GM21723 (cell line): Measurements from ENCODE around the gene SORCS2.

ENCODE experiments used
- ATAC-seq: cut with Tn5 transposase; IDR thresholded peaks from one replicate; pipeline ENCODE4 v1.9.1; 2021; ENCODE audit warnings: mild to moderate bottlenecking, moderate library complexity; ENCODE audit not compliant: unreplicated experiment

Gene SORCS2

GRCh38 chr4:7299908-7300710, 107.8 kb downstream of the SORCS2 start:
- no peak for ATAC-seq

- ATAC-seq = no peak
Observed at GRCh38 chr4:7300711-7301095, 108.4 kb downstream of the SORCS2 start.

DNA sequence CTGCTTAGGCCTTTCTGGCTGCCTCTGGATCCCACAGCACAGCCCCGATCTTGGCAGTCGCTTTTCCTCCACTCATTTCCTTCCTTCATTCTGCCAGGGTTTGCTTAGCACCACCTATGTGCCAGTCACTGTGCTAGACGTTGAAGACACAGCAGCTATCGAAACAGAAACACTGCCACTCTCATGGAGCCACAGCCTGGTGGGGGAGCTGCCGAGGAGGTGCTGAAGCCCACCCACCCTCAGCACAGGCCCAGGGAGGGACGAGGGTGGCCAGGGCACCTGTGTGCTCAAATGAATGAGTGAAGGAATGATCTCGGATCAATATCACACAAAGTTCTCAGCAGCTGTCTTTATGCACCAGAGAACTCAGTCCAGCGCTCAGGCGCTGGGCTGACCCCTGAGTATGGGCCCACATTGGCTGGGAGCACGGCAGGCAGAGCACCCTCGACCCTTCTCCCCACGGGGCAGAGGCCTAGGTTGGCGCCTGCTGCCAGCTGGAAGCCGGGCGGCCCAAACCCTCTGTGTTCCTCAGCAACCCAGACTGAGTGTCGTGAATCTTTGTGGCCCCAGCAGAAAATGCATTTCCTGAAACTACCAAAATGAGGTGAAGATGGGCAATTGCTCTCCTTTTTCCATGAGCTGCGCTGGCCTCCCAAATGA, 108.9 kb downstream of the SORCS2 start:
- ATAC-seq = no peak

GRCh38 chr4:7301846-7302630, 109.7 kb downstream of the SORCS2 start:
- no peak for ATAC-seq

DNA sequence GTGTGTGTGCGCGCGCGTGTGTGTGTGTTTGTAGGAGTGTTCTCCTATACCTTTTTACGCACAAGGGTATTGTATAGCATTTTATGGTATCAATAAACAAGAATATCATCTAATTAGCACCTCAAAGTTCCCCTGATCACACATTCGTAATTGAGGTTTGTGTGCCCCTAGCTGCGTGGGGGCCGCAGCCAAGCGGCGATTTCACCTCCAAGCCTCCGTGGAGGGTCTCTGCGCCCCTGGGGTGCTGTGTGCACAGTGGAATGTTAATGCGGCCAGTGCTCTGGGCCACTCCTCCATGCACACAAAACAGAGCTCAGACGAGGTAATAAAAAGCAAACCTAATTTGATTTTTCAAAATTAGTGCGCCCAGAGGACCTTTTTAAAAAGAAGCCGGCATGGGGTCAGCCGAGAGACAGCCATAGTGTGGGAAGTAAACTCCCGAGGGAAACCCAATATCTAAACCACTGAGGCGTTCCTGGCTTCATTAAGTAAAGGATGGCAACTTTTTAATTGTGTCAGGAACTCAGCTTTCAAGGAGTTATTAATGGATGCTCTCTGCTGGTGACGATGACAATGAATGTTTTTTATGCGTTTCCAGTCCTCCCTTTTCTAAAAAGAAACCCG, 110.6 kb downstream of the SORCS2 start:
- no peak for ATAC-seq

GRCh38 chr4:7303561-7303960, 111.2 kb downstream of the SORCS2 start:
- ATAC-seq = no peak

DNA sequence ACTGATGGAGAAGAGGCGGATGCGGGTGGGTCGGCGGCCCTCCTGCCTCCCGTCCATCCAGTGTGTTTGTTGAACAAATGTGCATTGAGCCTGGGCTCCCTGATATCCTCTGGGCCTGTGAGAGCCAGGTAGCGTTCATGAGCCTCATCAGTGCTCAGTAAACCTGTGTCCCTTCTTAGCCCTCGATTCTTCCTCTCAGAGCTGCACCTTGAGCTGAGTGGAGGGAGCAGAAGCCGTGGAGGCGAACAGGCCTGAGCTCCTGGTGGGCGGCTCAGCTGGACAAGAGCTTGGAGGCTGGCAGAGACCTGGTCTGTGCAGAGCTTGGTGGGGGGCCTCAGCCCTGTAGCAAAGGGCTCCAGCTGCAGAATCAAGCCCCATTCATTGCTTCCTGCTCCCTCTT, 112.1 kb downstream of the SORCS2 start:
- ATAC-seq = no peak

GRCh38 chr4:7306021-7306965, 114.0 kb downstream of the SORCS2 start:
- ATAC-seq = no peak

DNA sequence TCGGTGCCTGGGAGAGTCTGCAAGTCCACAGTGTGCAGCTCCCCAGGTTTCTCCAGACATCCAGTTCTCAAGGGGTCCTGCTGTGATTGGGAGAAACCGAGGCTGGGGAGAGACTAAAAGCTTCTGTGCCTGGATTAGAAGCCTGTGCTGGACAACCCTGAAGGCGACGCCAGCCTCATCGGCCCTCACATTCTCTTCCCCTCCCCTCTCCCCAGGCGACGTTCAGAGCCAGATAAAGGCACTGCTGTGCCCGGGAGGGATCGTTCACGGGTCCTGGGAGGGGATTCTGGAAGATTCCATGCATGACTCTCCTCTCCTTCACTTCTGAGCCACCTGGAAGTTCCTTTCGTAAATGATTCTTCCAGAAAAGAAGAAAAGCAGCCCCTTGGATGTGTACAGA, 114.6 kb downstream of the SORCS2 start:
- no peak for ATAC-seq

- no peak for ATAC-seq
Observed at GRCh38 chr4:7307394-7308099, 115.2 kb downstream of the SORCS2 start.

DNA sequence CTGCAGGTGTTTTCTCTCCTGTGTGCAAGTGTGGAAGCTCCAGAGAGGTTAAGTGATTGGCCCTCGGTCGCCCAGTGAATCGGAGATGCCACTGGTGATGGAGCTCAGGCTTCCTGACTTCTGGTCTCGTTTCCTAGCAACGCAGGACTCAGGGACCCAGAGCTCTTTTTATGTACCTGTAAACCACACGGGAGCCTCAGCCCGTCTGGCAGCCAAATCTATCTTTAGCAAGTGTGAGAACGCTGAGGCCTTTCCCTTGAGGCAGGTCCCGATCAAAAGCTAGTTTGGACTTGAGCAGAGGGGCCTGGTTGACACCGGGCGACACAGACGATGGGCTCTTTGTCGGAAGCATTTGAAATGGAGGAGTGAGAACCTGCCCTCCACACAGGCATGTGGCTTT, 116.8 kb downstream of the SORCS2 start:
- no peak for ATAC-seq

DNA sequence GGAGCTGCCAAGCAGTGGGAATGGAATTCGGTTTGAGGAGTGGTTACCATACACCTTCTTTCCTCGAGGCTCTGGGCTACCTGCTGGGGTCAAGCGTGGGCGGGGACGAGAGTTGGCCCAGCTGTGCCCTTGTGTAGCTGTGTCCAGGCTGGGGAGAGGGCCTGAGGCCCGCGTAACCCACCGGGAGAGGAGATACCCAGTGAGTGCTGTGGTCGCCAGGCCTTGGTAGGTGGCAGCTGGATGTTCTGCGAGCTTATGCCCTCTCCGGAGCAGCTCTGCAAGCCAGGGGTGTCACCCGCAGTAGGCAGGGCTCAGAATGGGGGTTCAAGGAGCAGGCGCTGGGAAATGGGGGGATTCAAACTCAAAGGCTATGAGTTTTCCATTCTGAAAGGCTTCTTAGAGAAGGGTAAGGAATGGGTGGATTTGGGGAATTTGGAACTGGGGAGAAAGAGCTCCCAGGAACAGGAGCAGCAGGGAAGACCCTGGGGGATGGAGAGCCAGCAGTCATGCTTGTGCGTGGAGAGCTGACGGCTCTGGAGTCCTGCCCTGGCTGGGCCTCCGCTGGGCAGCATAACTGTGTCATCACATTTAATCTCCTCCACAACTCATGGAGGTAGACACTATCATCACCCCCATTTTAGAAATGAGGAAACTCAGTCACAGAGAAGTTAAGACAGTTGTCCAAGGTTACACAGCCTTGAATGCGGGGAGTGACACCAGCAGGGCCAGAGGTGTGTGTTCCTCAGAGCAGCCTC, 117.5 kb downstream of the SORCS2 start:
- no peak for ATAC-seq

DNA sequence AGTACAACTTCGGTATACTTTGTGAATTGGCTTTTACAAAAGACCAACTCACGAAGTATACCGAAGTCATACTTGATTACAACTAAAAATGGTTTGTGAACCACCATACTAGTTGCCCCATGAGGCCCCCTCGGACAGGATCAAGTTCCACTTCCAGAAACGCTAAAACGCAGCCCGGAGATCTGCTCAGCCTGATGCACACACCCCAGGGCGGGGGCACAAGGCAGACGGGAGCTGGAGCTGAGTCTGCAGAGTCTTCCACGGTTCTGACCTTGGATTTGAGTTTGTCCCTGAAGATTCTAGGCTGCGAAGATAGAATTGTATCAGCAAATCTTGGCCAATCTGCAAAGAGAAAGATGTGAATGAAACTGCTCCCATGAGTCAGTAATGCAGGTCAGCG, 118.1 kb downstream of the SORCS2 start:
- no peak for ATAC-seq

GRCh38 chr4:7311205-7311604, 118.9 kb downstream of the SORCS2 start:
- ATAC-seq = no peak

DNA sequence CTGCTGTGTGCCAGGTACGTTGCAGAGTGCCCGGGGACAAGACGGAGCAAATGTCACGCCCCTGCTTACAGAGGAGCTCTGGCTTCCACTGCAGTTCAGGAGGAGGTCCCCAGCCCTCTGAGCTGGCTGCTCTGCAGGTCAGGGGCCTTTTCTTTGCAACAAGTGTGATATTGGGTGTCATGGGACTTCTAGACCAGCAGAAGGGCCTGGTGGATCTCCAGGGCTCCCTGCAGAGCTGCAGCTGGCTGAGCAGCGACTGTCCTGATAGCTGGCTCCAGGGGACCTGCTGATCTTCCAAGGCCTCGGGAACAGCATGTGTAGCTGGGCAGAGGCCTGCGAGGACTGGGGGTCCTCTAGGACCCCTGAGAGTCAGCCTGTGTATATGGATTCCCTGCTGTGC, 120.4 kb downstream of the SORCS2 start:
- ATAC-seq = no peak

DNA sequence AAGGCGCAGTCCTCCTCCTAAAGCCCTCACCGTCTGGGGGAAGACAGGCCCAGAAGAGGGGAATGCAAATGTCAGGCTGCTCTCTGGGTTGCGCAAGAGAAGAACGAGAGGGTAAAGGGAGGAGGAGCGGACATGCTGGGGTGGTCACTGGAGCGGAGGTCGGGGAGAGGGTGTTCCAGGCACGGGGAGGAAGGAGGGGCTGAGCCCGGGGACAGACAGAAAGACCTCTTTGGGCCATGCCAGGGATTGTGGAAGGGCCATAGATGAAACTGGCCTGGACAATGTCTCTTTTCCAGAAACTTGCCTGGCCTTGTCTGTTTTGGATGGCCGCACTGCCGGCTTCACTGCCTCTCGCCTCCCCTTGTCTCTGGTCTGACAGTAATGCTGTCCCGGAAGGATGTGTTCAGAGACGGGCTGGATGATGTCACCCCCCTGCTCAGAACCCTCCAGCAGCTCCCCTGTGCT, 121.0 kb downstream of the SORCS2 start:
- no peak for ATAC-seq

DNA sequence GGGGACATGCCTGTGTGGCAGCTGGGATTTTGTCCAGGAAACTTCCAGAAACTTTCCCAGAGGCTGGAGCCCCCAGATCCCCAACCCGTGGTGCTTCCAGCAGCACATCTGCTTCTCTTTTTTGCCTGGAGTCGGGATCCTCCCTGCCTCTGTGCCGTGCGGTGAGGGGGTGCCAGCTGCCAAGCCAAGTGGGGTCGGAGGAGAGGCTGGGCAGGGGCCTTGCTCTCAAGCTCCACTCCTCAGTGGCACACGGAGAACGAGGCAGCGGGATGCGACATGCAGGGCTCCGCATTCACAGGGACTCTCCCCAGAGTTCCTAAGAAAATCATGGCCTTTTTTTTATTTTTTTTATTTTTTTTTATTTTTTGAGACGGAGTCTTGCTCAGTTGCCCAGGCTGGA, 121.7 kb downstream of the SORCS2 start:
- ATAC-seq = no peak

GRCh38 chr4:7315286-7315685, 122.9 kb downstream of the SORCS2 start:
- ATAC-seq = no peak

DNA sequence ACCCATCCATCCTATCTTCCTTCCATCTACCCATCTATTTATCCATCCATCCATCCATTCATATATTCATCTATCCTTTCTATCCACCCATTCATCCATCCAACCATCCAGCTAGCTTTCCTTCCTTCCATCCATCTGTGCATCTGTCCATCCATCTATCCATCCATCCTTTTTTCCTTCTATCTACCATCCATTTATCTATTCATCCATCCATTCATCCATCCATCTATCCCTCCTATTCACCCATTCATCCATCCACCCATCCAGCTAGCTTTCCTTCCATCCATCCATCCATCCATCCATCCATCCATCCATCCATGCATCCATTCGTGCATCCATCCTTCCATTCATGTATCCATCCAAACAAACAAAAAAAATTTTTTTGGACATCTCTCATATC, 123.6 kb downstream of the SORCS2 start:
- ATAC-seq = no peak
